HL-60/S4 treated with phorbol 12-myristate 13-acetate at 8.2 ng/mL for 4 days and 3 days (cell line): Measurements from ENCODE around the gene SPOCK2.

ENCODE experiments used
- in situ Hi-C: fragments of 300-500 bp; cut with MboI; formaldehyde crosslinking; loops from 2 replicates; pipeline ENCODE4 v1.15.0; 2022; ENCODE audit warnings: low sequenced_read_pairs

Gene SPOCK2

GRCh38 chr10:72013202-72013945 is 75.0 kb downstream of the SPOCK2 start:
- in situ Hi-C loops: no loop called here

- in situ Hi-C loops: no loop called here
Measured at GRCh38 chr10:72012796-72013195, 75.6 kb downstream of the SPOCK2 start.

- in situ Hi-C loops: no loop called here
Measured at GRCh38 chr10:72011976-72012512, 76.3 kb downstream of the SPOCK2 start.

GRCh38 chr10:72011468-72011867 is 76.9 kb downstream of the SPOCK2 start:
- in situ Hi-C loops: no loop called here

GRCh38 chr10:72011016-72011415 is 77.3 kb downstream of the SPOCK2 start:
- in situ Hi-C loops: no loop called here

GRCh38 chr10:72010234-72010973 is 77.9 kb downstream of the SPOCK2 start:
- in situ Hi-C loops: no loop called here

- in situ Hi-C loops: no loop called here
Measured at GRCh38 chr10:72009425-72010081, 78.8 kb downstream of the SPOCK2 start.

- in situ Hi-C loops: no loop called here
Measured at GRCh38 chr10:72009051-72009424, 79.3 kb downstream of the SPOCK2 start.
